Measurements from ENCODE around the gene VSIG10.
"Not testable (repeated sequence)": the region's sequence is repeated elsewhere in the genome, so short reads cannot be mapped to it uniquely, and the experiment has no call there.

The VSIG10 gene

GRCh38 chr12:118103601-118104382 is at the start of gene VSIG10:
Gene VSIG10 (minus strand): TSS chr12:118104011. CDS start chr12:118103671, 340 bp downstream.
- H3K4me3 ChIP-seq (ENCODE audit: low read depth, low read length), result peak within 1 kb of the TSS; percentile 92

GRCh38 chr12:118151755-118152154 is 47.9 kb upstream of the VSIG10 start:
- no peak overlapping the region for H3K4me3 ChIP-seq (ENCODE audit: low read depth, low read length)

- no peak overlapping the region for H3K4me3 ChIP-seq (ENCODE audit: low read depth, low read length)
Measured at GRCh38 chr12:118150625-118151024, 46.8 kb upstream of the VSIG10 start.

GRCh38 chr12:118148287-118148686 is 44.5 kb upstream of the VSIG10 start:
- H3K4me3 ChIP-seq (ENCODE audit: low read depth, low read length), result no peak overlapping the region

- H3K4me3 ChIP-seq (ENCODE audit: low read depth, low read length), result no peak overlapping the region
Measured at GRCh38 chr12:118145798-118146156, 42.0 kb upstream of the VSIG10 start.

GRCh38 chr12:118145113-118145797 is 41.4 kb upstream of the VSIG10 start:
- no peak overlapping the region for H3K4me3 ChIP-seq (ENCODE audit: low read depth, low read length)

GRCh38 chr12:118144499-118144898 is 40.7 kb upstream of the VSIG10 start:
- no peak overlapping the region for H3K4me3 ChIP-seq (ENCODE audit: low read depth, low read length)

GRCh38 chr12:118140825-118141224 is 37.0 kb upstream of the VSIG10 start:
- H3K4me3 ChIP-seq (ENCODE audit: low read depth, low read length), result no peak overlapping the region

GRCh38 chr12:118137148-118137678 is 33.4 kb upstream of the VSIG10 start:
- H3K4me3 ChIP-seq (ENCODE audit: low read depth, low read length), result peak overlapping the region; percentile 89

- H3K4me3 ChIP-seq (ENCODE audit: low read depth, low read length), result peak overlapping the region; percentile 89
Measured at GRCh38 chr12:118136559-118137003, 32.8 kb upstream of the VSIG10 start.

- peak within 1 kb of the TSS; percentile 89 for H3K4me3 ChIP-seq (ENCODE audit: low read depth, low read length)
Measured at GRCh38 chr12:118135788-118136558, 32.2 kb upstream of the VSIG10 start, which contains the start of gene PEBP1. Gene PEBP1 (plus strand): TSS chr12:118136124. CDS start chr12:118136210, 86 bp downstream.

GRCh38 chr12:118129436-118129835 is 25.6 kb upstream of the VSIG10 start:
- H3K4me3 ChIP-seq (ENCODE audit: low read depth, low read length), result not testable (repeated sequence)

- H3K4me3 ChIP-seq (ENCODE audit: low read depth, low read length), result no peak overlapping the region
Measured at GRCh38 chr12:118127867-118128266, 24.1 kb upstream of the VSIG10 start.

- no peak overlapping the region for H3K4me3 ChIP-seq (ENCODE audit: low read depth, low read length)
Measured at GRCh38 chr12:118126119-118126757, 22.4 kb upstream of the VSIG10 start.

GRCh38 chr12:118125743-118126118 is 21.9 kb upstream of the VSIG10 start:
- H3K4me3 ChIP-seq (ENCODE audit: low read depth, low read length), result no peak overlapping the region

- no peak overlapping the region for H3K4me3 ChIP-seq (ENCODE audit: low read depth, low read length)
Measured at GRCh38 chr12:118124333-118124874, 20.6 kb upstream of the VSIG10 start.

GRCh38 chr12:118122264-118122663 is 18.5 kb upstream of the VSIG10 start:
- no peak overlapping the region for H3K4me3 ChIP-seq (ENCODE audit: low read depth, low read length)

- H3K4me3 ChIP-seq (ENCODE audit: low read depth, low read length), result no peak overlapping the region
Measured at GRCh38 chr12:118120579-118121363, 17.0 kb upstream of the VSIG10 start.

- no peak overlapping the region for H3K4me3 ChIP-seq (ENCODE audit: low read depth, low read length)
Measured at GRCh38 chr12:118119449-118119879, 15.7 kb upstream of the VSIG10 start.

- no peak overlapping the region for H3K4me3 ChIP-seq (ENCODE audit: low read depth, low read length)
Measured at GRCh38 chr12:118109088-118109487, 5.3 kb upstream of the VSIG10 start.
